IPS DF 19.7 (cell line): Measurements from ENCODE around the gene DOC2A.
A peak's percentile ranks its signal among the peaks of the same experiment; 100 is the strongest.

Experiments used
- DNase-seq: peaks from one replicate; pipeline ENCODE4 v3.0.0-alpha.2; 2013; ENCODE audit warnings: low read depth, low spot score

The DOC2A gene

GRCh38 chr16:30005341-30006094 is 5.3 kb downstream of the DOC2A start:
- no peak for DNase-seq

DNA sequence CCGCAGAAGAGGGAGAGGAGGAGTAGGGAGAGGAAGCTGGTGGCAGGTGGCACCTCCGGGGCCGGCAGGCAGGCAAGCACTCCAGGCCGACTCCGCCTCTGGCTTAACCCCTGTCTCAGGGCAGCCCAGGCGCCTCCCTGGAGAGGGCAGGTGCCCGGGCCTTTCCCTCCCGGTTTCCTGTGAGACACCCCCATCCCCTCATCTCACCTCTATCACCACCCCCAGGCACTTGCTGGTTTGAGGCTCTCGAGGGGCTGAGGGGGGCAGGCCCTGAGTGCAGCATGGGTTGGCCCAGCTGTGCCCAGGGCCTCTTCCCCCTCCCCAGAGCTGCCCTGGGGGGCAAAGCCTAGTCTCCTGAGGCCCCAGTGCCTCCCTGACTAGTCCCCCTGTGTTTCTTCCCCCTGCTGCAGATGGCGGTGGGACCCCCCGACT is 6.0 kb downstream of the DOC2A start:
- no peak for DNase-seq

- no peak for DNase-seq
Observed at GRCh38 chr16:30004424-30004776, 6.4 kb downstream of the DOC2A start.

DNA sequence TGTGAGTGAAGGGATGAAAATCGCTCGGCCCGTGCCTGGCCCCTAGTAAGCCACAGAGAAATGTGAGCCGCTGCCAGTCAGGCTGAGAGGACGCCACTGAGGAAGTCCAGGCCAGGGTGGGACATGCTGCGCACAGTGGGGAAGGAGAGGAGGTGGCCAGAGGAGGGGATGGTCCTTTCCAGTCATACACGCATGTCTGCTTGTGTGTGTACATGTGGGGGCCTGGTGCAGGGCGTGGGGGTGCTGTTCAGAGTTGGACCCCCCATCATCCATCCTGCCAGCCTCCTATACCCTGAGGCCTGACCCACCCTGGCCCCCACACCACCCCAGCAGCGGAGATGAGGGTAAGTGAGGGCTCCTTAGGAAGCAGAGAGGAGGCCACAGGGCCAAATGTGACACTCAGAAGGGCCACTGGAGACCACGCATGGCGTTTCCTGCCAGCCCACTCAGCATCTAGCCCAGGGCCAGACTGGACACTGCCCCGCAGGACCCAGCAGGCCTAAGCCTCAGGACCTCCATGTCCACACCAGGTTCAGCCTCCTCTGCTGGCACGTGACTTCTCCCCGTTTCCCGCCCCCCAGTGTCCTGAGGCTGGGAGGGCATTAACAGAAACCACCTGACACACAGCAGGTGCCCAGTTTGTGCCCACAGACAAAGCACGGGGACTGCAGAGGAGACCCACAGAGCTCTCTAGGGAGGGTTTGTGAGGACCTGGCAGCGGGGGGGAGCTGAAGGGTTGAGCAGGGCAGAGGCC is 7.0 kb downstream of the DOC2A start:
- DNase-seq, result no peak

DNA sequence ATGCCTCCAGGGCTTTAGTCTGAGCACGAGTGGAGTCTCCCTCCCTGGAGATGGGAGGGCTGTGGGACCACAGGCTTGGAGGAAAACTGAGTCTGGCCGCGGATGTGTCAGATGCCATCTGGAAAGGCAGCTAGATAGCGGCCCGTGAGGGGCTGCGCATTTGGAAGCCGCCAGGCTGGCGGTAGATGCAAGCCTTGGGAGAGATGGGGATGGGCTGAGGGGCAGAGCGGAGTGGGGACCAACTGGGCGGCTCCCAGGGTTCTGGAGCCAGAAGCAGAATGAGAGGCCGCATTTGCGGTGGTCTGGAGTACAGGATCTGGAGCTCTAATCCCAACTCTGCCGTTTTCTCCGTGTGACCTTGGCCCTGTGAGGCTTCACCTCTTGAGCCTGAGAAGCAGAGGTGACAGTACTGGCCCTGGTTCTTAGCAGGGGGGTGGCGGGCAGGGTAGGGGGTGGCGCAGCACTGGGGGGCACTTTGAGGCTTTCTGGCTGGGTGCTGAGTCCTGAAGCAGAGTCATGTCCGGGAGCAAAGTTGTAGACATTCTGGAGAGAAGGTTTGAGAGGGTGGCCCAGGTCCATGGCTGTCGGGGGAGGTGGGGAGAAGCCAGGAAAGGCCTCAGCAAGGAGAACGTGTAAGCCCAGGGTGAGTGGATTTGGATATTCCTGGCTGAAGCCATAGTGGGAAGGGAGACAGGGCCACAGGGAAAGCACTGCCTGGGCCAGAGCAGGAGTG is 8.0 kb downstream of the DOC2A start:
- no peak for DNase-seq

GRCh38 chr16:30000735-30001631 is 9.8 kb downstream of the DOC2A start:
- DNase-seq, result no peak

- no peak for DNase-seq
Observed at GRCh38 chr16:29999605-30000004, 11.2 kb downstream of the DOC2A start.

GRCh38 chr16:29996766-29997250 is 14.0 kb downstream of the DOC2A start:
- DNase-seq, result no peak

DNA sequence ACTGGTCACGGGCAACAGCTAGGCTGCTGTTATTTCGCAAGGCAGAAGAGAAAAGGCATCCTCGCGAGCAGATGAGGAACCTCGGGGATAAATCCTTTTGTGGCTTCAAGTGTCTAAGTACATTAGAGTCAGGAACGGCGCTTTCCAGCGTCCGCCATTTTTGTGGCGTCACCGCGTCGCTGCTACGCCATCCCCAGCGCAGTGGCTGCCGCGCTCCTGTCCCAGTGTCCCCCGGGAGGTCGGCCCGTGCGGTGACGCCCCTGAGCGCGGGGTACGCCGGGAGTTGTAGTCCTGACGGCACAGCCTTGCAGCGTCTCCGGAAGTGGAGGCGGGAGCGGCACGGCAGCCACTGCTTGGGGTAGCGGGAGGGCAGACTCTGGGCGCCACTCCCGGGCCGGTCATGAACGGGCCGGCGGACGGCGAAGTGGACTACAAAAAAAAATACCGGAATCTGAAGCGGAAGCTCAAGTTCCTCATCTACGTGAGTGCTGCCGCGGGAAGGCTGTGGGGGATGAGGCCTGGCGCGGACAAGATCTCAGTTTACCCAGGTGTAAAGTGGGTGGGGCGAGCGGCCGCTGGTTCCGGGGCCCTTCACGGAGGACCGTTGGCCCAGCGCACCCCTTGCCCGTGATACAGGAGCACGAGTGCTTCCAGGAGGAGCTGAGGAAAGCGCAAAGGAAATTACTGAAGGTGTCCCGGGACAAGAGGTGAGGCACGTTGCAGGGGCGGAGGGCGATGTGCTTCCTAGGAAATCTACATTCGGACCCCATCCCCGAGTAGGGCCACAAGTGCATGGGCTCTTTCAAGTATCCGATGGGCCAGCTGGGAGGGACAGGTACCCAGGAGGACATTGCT is 14.7 kb downstream of the DOC2A start, which contains the start of gene INO80E:
INO80E (plus strand) TSS at position 331 of the 855 bp plus-strand sequence; CDS start at position 401, 70 bp downstream.
- peak; percentile 92 for DNase-seq

DNA sequence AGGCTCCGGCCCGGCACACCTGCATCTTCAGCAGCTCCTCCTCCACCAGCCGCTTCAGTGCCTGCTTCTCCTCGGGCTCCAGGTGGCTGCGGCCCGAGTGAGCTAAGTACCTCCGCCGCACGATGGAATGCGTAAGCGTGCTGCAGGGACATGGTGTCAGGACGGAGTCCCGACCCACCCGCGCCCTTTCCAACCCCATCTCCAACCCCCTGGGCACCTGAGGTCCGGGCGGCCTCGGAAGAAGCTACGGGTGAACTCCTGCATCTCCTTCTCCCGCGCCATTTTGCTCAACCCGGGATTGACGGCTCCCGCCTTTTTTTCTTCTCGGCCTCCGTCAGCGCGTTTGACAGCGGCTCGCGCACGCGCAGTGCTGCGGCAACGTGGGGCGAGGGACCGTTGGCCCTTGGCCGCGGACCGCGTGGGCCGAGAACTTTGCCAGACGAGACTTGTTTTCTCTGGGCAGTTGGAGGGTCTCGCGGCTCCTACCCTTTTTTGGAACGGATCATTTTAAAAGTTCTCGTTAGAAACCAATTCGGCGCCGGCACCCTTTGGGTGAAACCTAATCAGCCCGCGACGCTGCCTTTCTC is 15.4 kb downstream of the DOC2A start, which contains the start of gene HIRIP3:
HIRIP3 (minus strand) TSS at position 294 of the 587 bp plus-strand sequence; CDS start at position 282, 12 bp downstream.
- no peak for DNase-seq

GRCh38 chr16:29994600-29995323 is 16.1 kb downstream of the DOC2A start:
- no peak for DNase-seq

GRCh38 chr16:29993903-29994599 is 16.8 kb downstream of the DOC2A start:
- DNase-seq, result no peak

DNA sequence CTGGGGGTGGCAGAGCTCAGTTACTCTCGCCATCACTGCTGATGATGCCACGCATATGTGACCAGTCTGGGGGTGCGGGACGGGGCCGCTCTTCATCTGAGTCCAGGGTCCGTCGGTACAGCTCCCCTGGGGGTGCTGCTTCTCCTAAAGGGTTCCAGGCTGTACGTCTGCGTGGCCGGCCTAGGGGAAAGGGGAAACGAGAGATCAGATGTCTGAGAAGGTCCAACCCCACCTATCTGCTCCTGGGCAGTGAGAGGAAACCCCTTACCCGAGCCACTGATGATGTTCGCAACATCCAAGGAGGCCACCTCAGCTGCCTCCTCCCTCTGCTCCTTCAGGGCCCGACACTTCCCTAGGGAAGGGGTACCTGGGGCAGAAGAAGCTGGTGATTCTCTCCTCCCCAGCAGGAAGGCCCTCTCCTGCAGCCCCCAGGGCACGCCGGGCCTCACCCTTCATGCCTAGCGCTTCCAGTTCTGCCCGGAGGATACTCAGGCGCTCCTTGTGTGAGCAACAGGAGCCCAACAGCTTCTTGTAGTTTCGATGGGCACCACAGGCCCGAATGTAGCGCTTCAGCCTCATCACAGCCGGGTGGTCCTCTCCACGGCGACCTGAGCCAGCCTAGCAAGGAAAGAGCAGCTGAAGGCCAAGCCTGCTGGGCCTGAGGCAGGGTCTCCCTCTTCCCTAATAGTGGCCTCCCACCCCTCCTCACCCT is 17.5 kb downstream of the DOC2A start:
- DNase-seq, result no peak

GRCh38 chr16:29992344-29992967 is 18.4 kb downstream of the DOC2A start:
- DNase-seq, result no peak

DNA sequence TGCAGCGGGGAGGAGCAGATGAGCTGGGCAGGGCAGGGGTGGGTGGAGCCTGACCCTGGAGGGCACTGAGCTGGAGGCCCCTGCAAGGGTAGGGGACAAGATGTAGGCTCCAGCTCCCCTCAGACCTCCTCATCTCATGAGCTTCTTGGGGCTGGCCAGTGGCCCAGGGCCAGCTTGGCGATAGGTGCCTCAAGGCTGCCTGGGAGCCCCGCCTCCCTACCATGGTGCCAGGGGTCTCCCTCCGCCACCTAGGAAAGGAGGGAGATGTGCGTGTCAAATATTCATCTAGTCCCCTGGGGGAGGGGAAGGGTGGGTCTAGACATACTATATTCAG is 19.3 kb downstream of the DOC2A start:
- no peak for DNase-seq

GRCh38 chr16:29990883-29991570 is 19.8 kb downstream of the DOC2A start:
- no peak for DNase-seq

GRCh38 chr16:29990034-29990433 is 20.8 kb downstream of the DOC2A start:
- no peak for DNase-seq
